IPS-NIHi7 (cell line): Measurements from ENCODE around the gene FRMD3.
"Not testable (repeated sequence)": the region's sequence is repeated elsewhere in the genome, so short reads cannot be mapped to it uniquely, and the experiment has no call there.

Source experiments
- DNase-seq: peaks from one replicate; pipeline ENCODE4 v3.0.0; 2012; ENCODE audit warnings: mixed read lengths; ENCODE audit errors: extremely low spot score

Gene FRMD3

GRCh38 chr9:83523684-83524083 lies 14.5 kb downstream of the FRMD3 start:
- DNase-seq: no peak

- DNase-seq: no peak
Observed at GRCh38 chr9:83521411-83521810, 16.8 kb downstream of the FRMD3 start.

GRCh38 chr9:83521011-83521410 lies 17.2 kb downstream of the FRMD3 start:
- DNase-seq: no peak

GRCh38 chr9:83520292-83520691 lies 17.9 kb downstream of the FRMD3 start:
- DNase-seq: no peak

- DNase-seq: not testable (repeated sequence)
Observed at GRCh38 chr9:83517980-83518379, 20.2 kb downstream of the FRMD3 start.

GRCh38 chr9:83514767-83515166 lies 23.4 kb downstream of the FRMD3 start:
- no peak for DNase-seq

- DNase-seq: no peak
Observed at GRCh38 chr9:83512621-83513020, 25.6 kb downstream of the FRMD3 start.

GRCh38 chr9:83511051-83511450 lies 27.1 kb downstream of the FRMD3 start:
- DNase-seq: no peak

GRCh38 chr9:83509402-83509801 lies 28.8 kb downstream of the FRMD3 start:
- no peak for DNase-seq

- no peak for DNase-seq
Observed at GRCh38 chr9:83508067-83508466, 30.1 kb downstream of the FRMD3 start.

- no peak for DNase-seq
Observed at GRCh38 chr9:83505282-83505681, 32.9 kb downstream of the FRMD3 start.

- no peak for DNase-seq
Observed at GRCh38 chr9:83503866-83504265, 34.3 kb downstream of the FRMD3 start.

- DNase-seq: no peak
Observed at GRCh38 chr9:83501565-83501964, 36.6 kb downstream of the FRMD3 start.

- no peak for DNase-seq
Observed at GRCh38 chr9:83497441-83497840, 40.8 kb downstream of the FRMD3 start.

GRCh38 chr9:83491995-83492394 lies 46.2 kb downstream of the FRMD3 start:
- no peak for DNase-seq

- no peak for DNase-seq
Observed at GRCh38 chr9:83491413-83491812, 46.8 kb downstream of the FRMD3 start.

GRCh38 chr9:83489961-83490360 lies 48.2 kb downstream of the FRMD3 start:
- DNase-seq: no peak

GRCh38 chr9:83484990-83485389 lies 53.2 kb downstream of the FRMD3 start:
- DNase-seq: no peak

- no peak for DNase-seq
Observed at GRCh38 chr9:83483223-83483622, 55.0 kb downstream of the FRMD3 start.

GRCh38 chr9:83479765-83480164 lies 58.4 kb downstream of the FRMD3 start:
- DNase-seq: no peak

GRCh38 chr9:83477571-83477970 lies 60.6 kb downstream of the FRMD3 start:
- no peak for DNase-seq

GRCh38 chr9:83477120-83477519 lies 61.1 kb downstream of the FRMD3 start:
- no peak for DNase-seq

GRCh38 chr9:83476513-83476912 lies 61.7 kb downstream of the FRMD3 start:
- no peak for DNase-seq

GRCh38 chr9:83475741-83476140 lies 62.5 kb downstream of the FRMD3 start:
- DNase-seq: no peak

- no peak for DNase-seq
Observed at GRCh38 chr9:83474631-83475030, 63.6 kb downstream of the FRMD3 start.
